DOHH2 (cell line): Measurements from ENCODE around the gene MACC1.

ENCODE experiments used
- CTCF ChIP-seq: fragments of 200-600 bp; sonication (generic); IDR thresholded peaks from one replicate; pipeline ENCODE4 v1.5.1; 2014; ENCODE audit warnings: antibody characterized with exemption, mild to moderate bottlenecking, low read depth, low read length; ENCODE audit not compliant: poor library complexity, severe bottlenecking
- EZH2phosphoT487 ChIP-seq: fragments of 200-600 bp; sonication (generic); IDR thresholded peaks from 2 replicates; pipeline ENCODE4 v1.6.1; 2017; ENCODE audit warnings: borderline replicate concordance, mild to moderate bottlenecking, antibody characterized with exemption, low read length, moderate library complexity, mixed read lengths

- TF ChIP-seq EZH2phosphoT487 (no peak), CTCF (no peak)
These were observed 52.1 kb downstream of the MACC1 start for GRCh38 chr7:20165146-20165510.
